Astrocyte (in vitro differentiated cells and primary cell): ENCODE measurements around the gene DAP.

Experiments used
- CTCF ChIP-seq: IDR thresholded peaks from 2 replicates; pipeline ENCODE4 v1.5.1; 2011; ENCODE audit warnings: low read depth, mild to moderate bottlenecking, inconsistent platforms, low read length, moderate library complexity; ENCODE audit not compliant: insufficient read depth
- EZH2 ChIP-seq: IDR thresholded peaks from 2 replicates; pipeline ENCODE4 v1.6.1; 2012; ENCODE audit warnings: mild to moderate bottlenecking, low read length, inconsistent platforms; ENCODE audit not compliant: insufficient read depth

- TF ChIP-seq EZH2 (no peak), CTCF (no peak)
These were observed 14.3 kb downstream of the DAP start for GRCh38 chr5:10746711-10747110.
